Keratinocyte (primary cell): ENCODE results near the gene NINJ2. TPM values are rescaled to one million over a fixed set of nuclear protein-coding genes. Genes with fewer than 3 reads are reported as not detected.

ENCODE experiments used
- DNase-seq: peaks from one replicate; pipeline ENCODE4 v3.0.0-alpha.2; 2011; ENCODE audit warnings: low read depth, missing footprints, low spot score
- FAIRE-seq: peaks from 2 replicates; lab custom pipeline; 2011; peaks lifted over from hg19 to GRCh38; lab: Jason Lieb, UNC
- H2AFZ ChIP-seq: 2 replicates; pipeline ENCODE4 v1.6.0; 2012; ENCODE audit warnings: low read length, control low read depth, inconsistent platforms; ENCODE audit not compliant: control insufficient read depth
- H3K27ac ChIP-seq: 2 replicates; pipeline ENCODE4 v1.5.1; 2011; ENCODE audit warnings: low read length; ENCODE audit not compliant: control insufficient read depth, insufficient read depth
- H3K27me3 ChIP-seq: 3 replicates; pipeline ENCODE4 v1.6.0; 2011; ENCODE audit warnings: low read length; ENCODE audit not compliant: control insufficient read depth, insufficient read depth; ENCODE audit errors: extremely low read depth
- H3K36me3 ChIP-seq, 2 experiments: 2 replicates in 1 of 2; 3 replicates in 1 of 2; pipeline ENCODE4 v1.5.1; 2011; ENCODE audit warnings: low read length in 2 of 2, mild to moderate bottlenecking in 1 of 2; ENCODE audit not compliant: control insufficient read depth in 2 of 2, insufficient read depth in 2 of 2; ENCODE audit errors: extremely low read depth in 1 of 2
- H3K4me1 ChIP-seq: 3 replicates; pipeline ENCODE4 v1.5.1; 2011; ENCODE audit warnings: low read length; ENCODE audit not compliant: control insufficient read depth, insufficient read depth; ENCODE audit errors: extremely low read depth
- H3K4me2 ChIP-seq: 3 replicates; pipeline ENCODE4 v1.6.0; 2011; ENCODE audit warnings: low read depth, low read length; ENCODE audit not compliant: control insufficient read depth, insufficient read depth; ENCODE audit errors: extremely low read depth
- H3K4me3 ChIP-seq, 3 experiments: fragments of 200-600 bp in 1 of 3; sonication (generic) in 1 of 3; 2 replicates in 2 of 3; 3 replicates in 1 of 3; pipeline ENCODE4 v1.5.1; 2011 to 2016; ENCODE audit warnings: low read length in 3 of 3, mild to moderate bottlenecking in 3 of 3, control low read depth in 2 of 3, inconsistent platforms in 1 of 3, low read depth in 1 of 3, mixed read lengths in 1 of 3, mixed run types in 1 of 3, moderate library complexity in 1 of 3; ENCODE audit not compliant: control insufficient read depth in 2 of 3, insufficient read depth in 2 of 3; ENCODE audit errors: extremely low read depth in 1 of 3
- H3K79me2 ChIP-seq: 2 replicates; pipeline ENCODE4 v1.6.0; 2012; ENCODE audit warnings: low read length; ENCODE audit not compliant: control insufficient read depth, insufficient read depth
- H3K9ac ChIP-seq: 3 replicates; pipeline ENCODE4 v1.6.0; 2011; ENCODE audit warnings: low read length; ENCODE audit not compliant: control insufficient read depth, insufficient read depth; ENCODE audit errors: extremely low read depth
- H3K9me1 ChIP-seq: 3 replicates; pipeline ENCODE4 v1.6.0; 2011; ENCODE audit warnings: low read length; ENCODE audit not compliant: control insufficient read depth, insufficient read depth; ENCODE audit errors: extremely low read depth
- H3K9me3 ChIP-seq: 2 replicates; pipeline ENCODE4 v1.5.1; 2012; ENCODE audit warnings: low read depth, low read length; ENCODE audit not compliant: control insufficient read depth
- H4K20me1 ChIP-seq: 3 replicates; pipeline ENCODE4 v1.6.0; 2011; ENCODE audit warnings: low read length; ENCODE audit not compliant: control insufficient read depth, insufficient read depth; ENCODE audit errors: extremely low read depth
- EZH2 ChIP-seq: IDR thresholded peaks from one replicate; pipeline ENCODE4 v1.6.1; 2012; ENCODE audit warnings: inconsistent platforms, mild to moderate bottlenecking, low read length, moderate library complexity
- dilution Hi-C: fragments of 300-500 bp; cut with MboI; formaldehyde crosslinking; loops from one replicate; pipeline ENCODE4 v1.7.0; 2020; ENCODE audit warnings: low sequenced_read_pairs; ENCODE audit not compliant: extremely low pct_ligation_motif_present
- polyA plus RNA-seq, 5 experiments: library from polyadenylated mRNA; depleted of rRNA in 3 of 5; stranded (reverse) in 3 of 5; stranded (forward) in 1 of 5; unstranded in 1 of 5; fragments of >200 nt; gene quantifications; 1 replicate in 1 of 5; 2 replicates in 3 of 5; 3 replicates in 1 of 5; pipeline versions ENCODE4 v1.2.1 to v1.2.3, GENCODE V29; 2011 to 2012; ENCODE audit warnings: missing spikeins in 2 of 5, low read depth in 1 of 5, low replicate concordance in 1 of 5
- TF ChIP-seq, protein P1 (sequence below), 3 experiments: IDR thresholded peaks in 1 of 3; conservative IDR thresholded peaks in 1 of 3; optimal IDR thresholded peaks in 1 of 3; 2 replicates in 2 of 3; 3 replicates in 1 of 3; pipeline versions ENCODE3 to v1.5.1; 2011; ENCODE audit warnings: low read length in 3 of 3, mild to moderate bottlenecking in 3 of 3, moderate library complexity in 2 of 3, control low read depth in 1 of 3, inconsistent platforms in 1 of 3; ENCODE audit not compliant: insufficient read depth in 2 of 3; ENCODE audit errors: extremely low read depth in 1 of 3

The NINJ2 gene
- polyA plus RNA-seq, 1 donor (not counting 4 experiments of a cell fraction or from before 2014, with no cell fraction given) = 0.58 TPM

GRCh38 chr12:573232-573631 lies 90.0 kb downstream of the NINJ2 start:
- no peaks in the 10 kb centered on the region for H3K36me3 ChIP-seq
- no peaks in the 10 kb centered on the region for H4K20me1 ChIP-seq
- FAIRE-seq (no peak), DNase-seq (no peak)
- peaks cover 47% of the 10 kb centered on the region for H3K4me1 ChIP-seq
- dilution Hi-C loops = no loop called here
- no peak overlapping the region for H2AFZ ChIP-seq
- H3K4me3 ChIP-seq = no peak overlapping the region
- H3K9ac ChIP-seq = no peak overlapping the region
- no peak for TF ChIP-seq EZH2
- TF ChIP-seq, protein P1, sequence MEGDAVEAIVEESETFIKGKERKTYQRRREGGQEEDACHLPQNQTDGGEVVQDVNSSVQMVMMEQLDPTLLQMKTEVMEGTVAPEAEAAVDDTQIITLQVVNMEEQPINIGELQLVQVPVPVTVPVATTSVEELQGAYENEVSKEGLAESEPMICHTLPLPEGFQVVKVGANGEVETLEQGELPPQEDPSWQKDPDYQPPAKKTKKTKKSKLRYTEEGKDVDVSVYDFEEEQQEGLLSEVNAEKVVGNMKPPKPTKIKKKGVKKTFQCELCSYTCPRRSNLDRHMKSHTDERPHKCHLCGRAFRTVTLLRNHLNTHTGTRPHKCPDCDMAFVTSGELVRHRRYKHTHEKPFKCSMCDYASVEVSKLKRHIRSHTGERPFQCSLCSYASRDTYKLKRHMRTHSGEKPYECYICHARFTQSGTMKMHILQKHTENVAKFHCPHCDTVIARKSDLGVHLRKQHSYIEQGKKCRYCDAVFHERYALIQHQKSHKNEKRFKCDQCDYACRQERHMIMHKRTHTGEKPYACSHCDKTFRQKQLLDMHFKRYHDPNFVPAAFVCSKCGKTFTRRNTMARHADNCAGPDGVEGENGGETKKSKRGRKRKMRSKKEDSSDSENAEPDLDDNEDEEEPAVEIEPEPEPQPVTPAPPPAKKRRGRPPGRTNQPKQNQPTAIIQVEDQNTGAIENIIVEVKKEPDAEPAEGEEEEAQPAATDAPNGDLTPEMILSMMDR (optimal IDR thresholded peaks at IDR 0.05 in 1 of 3, IDR thresholded peaks at IDR 0.05 in 1 of 3, conservative IDR thresholded peaks at IDR 0.05 in 1 of 3; ENCODE audit: extremely low read depth in 1 of 3, insufficient read depth in 2 of 3, low read length in 3 of 3) = no peak
- no peak overlapping the region for H3K27ac ChIP-seq
- no peaks in the 10 kb centered on the region for H3K9me1 ChIP-seq
- no peaks in the 10 kb centered on the region for H3K79me2 ChIP-seq
- no peaks in the 10 kb centered on the region for H3K27me3 ChIP-seq
- no peak overlapping the region for H3K4me2 ChIP-seq
- H3K9me3 ChIP-seq = no peaks in the 10 kb centered on the region

- peak overlapping the region; percentile 82 for H3K27ac ChIP-seq
- peaks cover 47% of the 10 kb centered on the region for H3K4me1 ChIP-seq
- TF ChIP-seq, protein P1 (optimal IDR thresholded peaks at IDR 0.05 in 1 of 3, IDR thresholded peaks at IDR 0.05 in 1 of 3, conservative IDR thresholded peaks at IDR 0.05 in 1 of 3; ENCODE audit: extremely low read depth in 1 of 3, insufficient read depth in 2 of 3, low read length in 3 of 3) = no peak
- no peak for TF ChIP-seq EZH2
Observed at GRCh38 chr12:572532-572899, 90.7 kb downstream of the NINJ2 start.

More at GRCh38 chr12:572532-572899, 90.7 kb downstream of the NINJ2 start:
- dilution Hi-C loops = no loop called here
- no peaks in the 10 kb centered on the region for H3K9me3 ChIP-seq
- no peak overlapping the region for H3K4me2 ChIP-seq
- H2AFZ ChIP-seq = no peak overlapping the region
- no peaks in the 10 kb centered on the region for H3K36me3 ChIP-seq
- H3K4me3 ChIP-seq = no peak overlapping the region
- H3K9me1 ChIP-seq = no peaks in the 10 kb centered on the region
- no peak for DNase-seq
- H3K27me3 ChIP-seq = no peaks in the 10 kb centered on the region
- peak; percentile 60 for FAIRE-seq
- H4K20me1 ChIP-seq = no peaks in the 10 kb centered on the region
- H3K79me2 ChIP-seq = no peaks in the 10 kb centered on the region
- no peak overlapping the region for H3K9ac ChIP-seq
